Tibial artery (tissue), 4 donors: ENCODE measurements around the gene KCNJ6.

ENCODE experiments used
- DNase-seq, 2 donors: peaks; one replicate each; pipeline ENCODE4 v3.0.0-alpha.2; 2019
- H3K27ac ChIP-seq, 2 donors: fragments of 200-600 bp; sonication (generic) in 1 of 2; 1 replicate in 1 of 2; 2 replicates in 1 of 2; pipeline ENCODE4 v1.5.1; 2018 to 2019; ENCODE audit warnings: mild to moderate bottlenecking in 1 of 2
- H3K27me3 ChIP-seq, 2 donors: fragments of 200-600 bp; sonication (generic) in 1 of 2; one replicate each; pipeline versions ENCODE4 v1.5.1 to v1.6.0; 2016 to 2019
- H3K36me3 ChIP-seq, 3 donors: fragments of 200-600 bp; sonication (generic) in 2 of 3; one replicate each; pipeline ENCODE4 v1.5.1; 2016 to 2019; ENCODE audit warnings: mild to moderate bottlenecking in 2 of 3
- H3K4me1 ChIP-seq, 4 donors: fragments of 200-600 bp; sonication (generic) in 2 of 4; 1 replicate in 3 of 4; 2 replicates in 1 of 4; pipeline ENCODE4 v1.5.1; 2016 to 2019
- H3K4me3 ChIP-seq, 2 donors: fragments of 200-600 bp; sonication (generic) in 1 of 2; 1 replicate in 1 of 2; 2 replicates in 1 of 2; pipeline ENCODE4 v1.5.1; 2018 to 2019; ENCODE audit warnings: mild to moderate bottlenecking in 2 of 2
- H3K9me3 ChIP-seq, 3 donors: fragments of 200-600 bp; sonication (generic) in 1 of 3; one replicate each; pipeline ENCODE4 v1.5.1; 2016 to 2019
- intact Hi-C: fragments of 100-400 bp; cut with DNase I; formaldehyde crosslinking; loops from one replicate; pipeline ENCODE4 v1.15.0; 2023; ENCODE audit warnings: low total_unique reads
- TF ChIP-seq, protein P1 (sequence below), 2 experiments: fragments of 200-600 bp in 1 of 2; fragments of 450-650 bp in 1 of 2; IDR thresholded peaks; one replicate each; pipeline ENCODE4 v1.5.1; 2017 to 2019; ENCODE audit warnings: antibody characterized with exemption in 2 of 2, mild to moderate bottlenecking in 1 of 2, moderate library complexity in 1 of 2

The KCNJ6 gene

GRCh38 chr21:37865156-37865555 lies 51.1 kb downstream of the KCNJ6 start:
- no peak for DNase-seq
- TF ChIP-seq, protein P1, sequence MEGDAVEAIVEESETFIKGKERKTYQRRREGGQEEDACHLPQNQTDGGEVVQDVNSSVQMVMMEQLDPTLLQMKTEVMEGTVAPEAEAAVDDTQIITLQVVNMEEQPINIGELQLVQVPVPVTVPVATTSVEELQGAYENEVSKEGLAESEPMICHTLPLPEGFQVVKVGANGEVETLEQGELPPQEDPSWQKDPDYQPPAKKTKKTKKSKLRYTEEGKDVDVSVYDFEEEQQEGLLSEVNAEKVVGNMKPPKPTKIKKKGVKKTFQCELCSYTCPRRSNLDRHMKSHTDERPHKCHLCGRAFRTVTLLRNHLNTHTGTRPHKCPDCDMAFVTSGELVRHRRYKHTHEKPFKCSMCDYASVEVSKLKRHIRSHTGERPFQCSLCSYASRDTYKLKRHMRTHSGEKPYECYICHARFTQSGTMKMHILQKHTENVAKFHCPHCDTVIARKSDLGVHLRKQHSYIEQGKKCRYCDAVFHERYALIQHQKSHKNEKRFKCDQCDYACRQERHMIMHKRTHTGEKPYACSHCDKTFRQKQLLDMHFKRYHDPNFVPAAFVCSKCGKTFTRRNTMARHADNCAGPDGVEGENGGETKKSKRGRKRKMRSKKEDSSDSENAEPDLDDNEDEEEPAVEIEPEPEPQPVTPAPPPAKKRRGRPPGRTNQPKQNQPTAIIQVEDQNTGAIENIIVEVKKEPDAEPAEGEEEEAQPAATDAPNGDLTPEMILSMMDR (IDR thresholded peaks at IDR 0.05): no peak
- Histone ChIP-seq H3K9me3 (no peaks in the 10 kb centered on the region), H3K27ac (no peak overlapping the region), H3K27me3 (peaks cover 0 to 5% of the 10 kb centered on the region in 2 donors), H3K4me1 (no peaks in the 10 kb centered on the region), H3K36me3 (no peaks in the 10 kb centered on the region), H3K4me3 (no peak overlapping the region)
- intact Hi-C loops: no loop called here

- intact Hi-C loops: no loop called here
- no peak overlapping the region for H3K4me3 ChIP-seq
- peaks cover 0 to 5% of the 10 kb centered on the region in 2 donors for H3K27me3 ChIP-seq
- no peak for DNase-seq
- H3K27ac ChIP-seq: no peak overlapping the region
- no peaks in the 10 kb centered on the region for H3K9me3 ChIP-seq
- TF ChIP-seq, protein P1 (IDR thresholded peaks at IDR 0.05): no peak
- H3K36me3 ChIP-seq: no peaks in the 10 kb centered on the region
- H3K4me1 ChIP-seq: no peaks in the 10 kb centered on the region
Observed at GRCh38 chr21:37863842-37864241, 52.4 kb downstream of the KCNJ6 start.

GRCh38 chr21:37862536-37862935 lies 53.7 kb downstream of the KCNJ6 start:
- Histone ChIP-seq H3K27me3 (peaks cover 0 to 5% of the 10 kb centered on the region in 2 donors), H3K36me3 (no peaks in the 10 kb centered on the region), H3K27ac (no peak overlapping the region), H3K9me3 (peaks cover 0 to 3% (median 0%) of the 10 kb centered on the region in 3 donors), H3K4me3 (no peak overlapping the region), H3K4me1 (no peaks in the 10 kb centered on the region)
- intact Hi-C loops: no loop called here
- TF ChIP-seq, protein P1 (IDR thresholded peaks at IDR 0.05): no peak
- no peak for DNase-seq

DNA sequence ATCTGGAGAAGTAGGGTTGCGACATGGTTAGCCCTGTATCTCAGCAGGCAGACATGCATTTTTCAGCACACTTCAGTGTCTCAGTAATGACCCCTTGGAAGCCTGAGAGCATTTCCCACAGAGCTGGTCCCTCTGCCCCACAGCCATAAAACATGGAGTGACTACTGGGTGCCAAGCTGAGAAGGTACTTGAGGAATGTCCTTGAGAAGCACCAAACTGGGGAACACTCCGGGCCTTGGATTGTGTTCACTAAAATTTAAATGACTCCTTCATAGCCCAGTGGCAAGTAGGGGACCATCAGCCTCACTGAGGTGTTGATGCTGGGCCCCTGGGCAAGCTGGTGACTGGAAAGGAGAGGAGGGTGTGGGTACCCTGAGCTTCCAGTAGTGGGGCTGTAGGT lies 54.7 kb downstream of the KCNJ6 start:
- intact Hi-C loops: no loop called here
- peaks cover 0 to 5% (median 0%) of the 10 kb centered on the region in 3 donors for H3K9me3 ChIP-seq
- TF ChIP-seq, protein P1 (IDR thresholded peaks at IDR 0.05): no peak
- H3K27ac ChIP-seq: no peak overlapping the region
- DNase-seq: no peak
- no peaks in the 10 kb centered on the region for H3K4me1 ChIP-seq
- H3K27me3 ChIP-seq: peaks cover 0 to 1% of the 10 kb centered on the region in 2 donors
- no peaks in the 10 kb centered on the region for H3K36me3 ChIP-seq
- H3K4me3 ChIP-seq: no peak overlapping the region

DNA sequence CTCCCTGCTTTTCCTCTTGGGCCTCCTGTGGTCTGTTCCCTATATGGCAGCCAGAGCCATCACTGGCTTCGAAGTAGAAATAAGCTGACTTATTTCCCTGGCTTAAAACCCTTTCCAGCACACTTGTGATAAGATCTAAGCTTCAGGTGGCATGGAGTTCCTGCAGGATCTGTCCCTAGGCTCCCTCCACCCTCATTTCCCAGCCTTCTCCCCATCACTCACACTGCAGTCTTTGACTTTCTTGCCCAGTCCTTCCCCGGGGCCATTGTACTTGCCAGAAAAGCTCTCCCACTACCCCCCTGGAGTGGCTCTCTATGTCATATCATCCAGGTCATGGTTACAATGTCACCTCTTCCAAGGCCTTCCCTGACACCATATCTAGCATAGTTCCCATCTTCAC lies 55.8 kb downstream of the KCNJ6 start:
- Histone ChIP-seq H3K9me3 (peaks cover 0 to 5% (median 0%) of the 10 kb centered on the region in 3 donors), H3K27ac (no peak overlapping the region), H3K36me3 (no peaks in the 10 kb centered on the region), H3K4me3 (no peak overlapping the region), H3K4me1 (no peaks in the 10 kb centered on the region), H3K27me3 (no peaks in the 10 kb centered on the region)
- no peak for DNase-seq
- TF ChIP-seq, protein P1 (IDR thresholded peaks at IDR 0.05): no peak
- intact Hi-C loops: no loop called here
